Measurements from ENCODE around the gene CYFIP1.

Gene CYFIP1

GRCh38 chr15:22902981-22903380 lies 77.2 kb downstream of the CYFIP1 start:
- H3K4me3 Mint-ChIP-seq = no peak overlapping the region
- no peaks in the 10 kb centered on the region for H3K9me3 Mint-ChIP-seq
- ATAC-seq (no peak), DNase-seq (ENCODE audit: low spot score in 2 of 2) (no peak)
- no peak overlapping the region for H3K27ac Mint-ChIP-seq
- peaks cover 4% of the 10 kb centered on the region for H3K36me3 Mint-ChIP-seq
- peaks cover 8% of the 10 kb centered on the region for H3K4me1 Mint-ChIP-seq

GRCh38 chr15:22902578-22902977 lies 77.6 kb downstream of the CYFIP1 start:
- ATAC-seq (no peak), DNase-seq (ENCODE audit: low spot score in 2 of 2) (no peak)
- H3K4me1 Mint-ChIP-seq = peaks cover 8% of the 10 kb centered on the region
- no peaks in the 10 kb centered on the region for H3K9me3 Mint-ChIP-seq
- no peak overlapping the region for H3K27ac Mint-ChIP-seq
- peaks cover under 1% of the 10 kb centered on the region for H3K36me3 Mint-ChIP-seq
- no peak overlapping the region for H3K4me3 Mint-ChIP-seq

- DNase-seq (ENCODE audit: low spot score in 2 of 2) = no peak
- H3K27ac Mint-ChIP-seq = no peak overlapping the region
- no peak for ATAC-seq
- no peak overlapping the region for H3K4me3 Mint-ChIP-seq
- no peaks in the 10 kb centered on the region for H3K36me3 Mint-ChIP-seq
- no peaks in the 10 kb centered on the region for H3K9me3 Mint-ChIP-seq
- peaks cover 8% of the 10 kb centered on the region for H3K4me1 Mint-ChIP-seq
Observed at GRCh38 chr15:22902046-22902445, 78.1 kb downstream of the CYFIP1 start.

- peak; percentile 98 for ATAC-seq
- peak in 1 of 2 donors; percentile 60 for DNase-seq (ENCODE audit: low spot score in 2 of 2)
Observed at GRCh38 chr15:22895465-22896190, 84.5 kb downstream of the CYFIP1 start.

GRCh38 chr15:22893881-22894280 lies 86.3 kb downstream of the CYFIP1 start:
- Mint-ChIP-seq H3K36me3 (peaks cover 7% of the 10 kb centered on the region), H3K4me1 (peaks cover 10% of the 10 kb centered on the region), H3K27ac (no peak overlapping the region), H3K9me3 (no peaks in the 10 kb centered on the region), H3K4me3 (no peak overlapping the region)
- ATAC-seq (no peak), DNase-seq (ENCODE audit: low spot score in 2 of 2) (no peak)

More at GRCh38 chr15:22895465-22896190, 84.5 kb downstream of the CYFIP1 start:
- Mint-ChIP-seq H3K4me1 (peaks cover 17% of the 10 kb centered on the region), H3K36me3 (peaks cover 7% of the 10 kb centered on the region), H3K9me3 (no peaks in the 10 kb centered on the region), H3K4me3 (no peak overlapping the region), H3K27ac (peak overlapping the region; percentile 67)

- Mint-ChIP-seq H3K4me3 (no peak overlapping the region), H3K36me3 (peaks cover 7% of the 10 kb centered on the region), H3K27ac (no peak overlapping the region), H3K9me3 (no peaks in the 10 kb centered on the region), H3K4me1 (peaks cover 9% of the 10 kb centered on the region)
- ATAC-seq (no peak), DNase-seq (ENCODE audit: low spot score in 2 of 2) (no peak)
Observed at GRCh38 chr15:22893081-22893480, 87.1 kb downstream of the CYFIP1 start.

GRCh38 chr15:22892333-22892732 lies 87.8 kb downstream of the CYFIP1 start:
- Mint-ChIP-seq H3K4me1 (peaks cover 9% of the 10 kb centered on the region), H3K36me3 (peaks cover 7% of the 10 kb centered on the region), H3K27ac (no peak overlapping the region), H3K9me3 (no peaks in the 10 kb centered on the region), H3K4me3 (no peak overlapping the region)
- ATAC-seq = no peak
- DNase-seq (ENCODE audit: low spot score in 2 of 2) = no peak

GRCh38 chr15:22891426-22892210 lies 88.5 kb downstream of the CYFIP1 start:
- Mint-ChIP-seq H3K27ac (no peak overlapping the region), H3K9me3 (no peaks in the 10 kb centered on the region), H3K4me1 (peaks cover 9% of the 10 kb centered on the region), H3K36me3 (peaks cover 7% of the 10 kb centered on the region), H3K4me3 (no peak overlapping the region)
- ATAC-seq = no peak
- no peak for DNase-seq (ENCODE audit: low spot score in 2 of 2)

GRCh38 chr15:22890296-22890695 lies 89.9 kb downstream of the CYFIP1 start:
- H3K36me3 Mint-ChIP-seq = peaks cover 7% of the 10 kb centered on the region
- no peak overlapping the region for H3K4me3 Mint-ChIP-seq
- H3K9me3 Mint-ChIP-seq = no peaks in the 10 kb centered on the region
- DNase-seq (ENCODE audit: low spot score in 2 of 2) = no peak
- H3K27ac Mint-ChIP-seq = no peak overlapping the region
- ATAC-seq = no peak
- peaks cover 2% of the 10 kb centered on the region for H3K4me1 Mint-ChIP-seq

GRCh38 chr15:22889146-22889818 lies 90.9 kb downstream of the CYFIP1 start:
- H3K4me1 Mint-ChIP-seq = no peaks in the 10 kb centered on the region

GRCh38 chr15:22888120-22888859 lies 91.9 kb downstream of the CYFIP1 start:
- no peak for DNase-seq (ENCODE audit: low spot score in 2 of 2)
- peaks cover 7% of the 10 kb centered on the region for H3K36me3 Mint-ChIP-seq

More at GRCh38 chr15:22889146-22889818, 90.9 kb downstream of the CYFIP1 start:
- no peaks in the 10 kb centered on the region for H3K9me3 Mint-ChIP-seq
- H3K36me3 Mint-ChIP-seq = peaks cover 7% of the 10 kb centered on the region
- ATAC-seq (no peak), DNase-seq (ENCODE audit: low spot score in 2 of 2) (no peak)
- no peak overlapping the region for H3K27ac Mint-ChIP-seq
- H3K4me3 Mint-ChIP-seq = no peak overlapping the region

GRCh38 chr15:22887157-22887951 lies 92.8 kb downstream of the CYFIP1 start:
- no peaks in the 10 kb centered on the region for H3K9me3 Mint-ChIP-seq
- no peak overlapping the region for H3K27ac Mint-ChIP-seq
- H3K36me3 Mint-ChIP-seq = peaks cover 7% of the 10 kb centered on the region
- ATAC-seq = no peak
- no peaks in the 10 kb centered on the region for H3K4me1 Mint-ChIP-seq
- no peak overlapping the region for H3K4me3 Mint-ChIP-seq
- no peak for DNase-seq (ENCODE audit: low spot score in 2 of 2)

More at GRCh38 chr15:22888120-22888859, 91.9 kb downstream of the CYFIP1 start:
- peak; percentile 44 for ATAC-seq
- no peak overlapping the region for H3K4me3 Mint-ChIP-seq
- no peak overlapping the region for H3K27ac Mint-ChIP-seq
- no peaks in the 10 kb centered on the region for H3K9me3 Mint-ChIP-seq
- H3K4me1 Mint-ChIP-seq = no peaks in the 10 kb centered on the region

- no peaks in the 10 kb centered on the region for H3K4me1 Mint-ChIP-seq
- H3K9me3 Mint-ChIP-seq = no peaks in the 10 kb centered on the region
- no peak overlapping the region for H3K27ac Mint-ChIP-seq
- no peak overlapping the region for H3K4me3 Mint-ChIP-seq
- ATAC-seq (no peak), DNase-seq (ENCODE audit: low spot score in 2 of 2) (no peak)
- no peaks in the 10 kb centered on the region for H3K36me3 Mint-ChIP-seq
Observed at GRCh38 chr15:22885120-22885519, 95.0 kb downstream of the CYFIP1 start.

GRCh38 chr15:22884344-22884743 lies 95.8 kb downstream of the CYFIP1 start:
- DNase-seq (ENCODE audit: low spot score in 2 of 2) (no peak), ATAC-seq (no peak)
- no peaks in the 10 kb centered on the region for H3K9me3 Mint-ChIP-seq
- no peaks in the 10 kb centered on the region for H3K4me1 Mint-ChIP-seq
- H3K36me3 Mint-ChIP-seq = no peaks in the 10 kb centered on the region
- no peak overlapping the region for H3K4me3 Mint-ChIP-seq
- H3K27ac Mint-ChIP-seq = no peak overlapping the region

Measured in stimulated activated effector memory CD8-positive, alpha-beta T cell treated with anti-CD3 and anti-CD28 coated beads, Interleukin-12 subunit alpha, Interleukin-12 subunit beta, amount 100 ng/mL, for 72 hours (primary cell).